KOPT-K1 (cell line): ENCODE data around the gene MUC15.
"Not testable (repeated sequence)": the region's sequence is repeated elsewhere in the genome, so short reads cannot be mapped to it uniquely, and the experiment has no call there.

ENCODE experiments used
- H3K27ac ChIP-seq: fragments of 200-600 bp; sonication (generic); 2 replicates; pipeline ENCODE4 v1.5.1; 2016; ENCODE audit warnings: antibody characterized with exemption, mild to moderate bottlenecking, low read depth, low read length; ENCODE audit not compliant: poor library complexity, severe bottlenecking
- H3K36me3 ChIP-seq: fragments of 200-600 bp; sonication (generic); 2 replicates; pipeline ENCODE4 v1.5.1; 2017; ENCODE audit warnings: antibody characterized with exemption, mild to moderate bottlenecking, low read length, moderate library complexity; ENCODE audit not compliant: insufficient read depth
- H3K9me3 ChIP-seq: fragments of 200-600 bp; sonication (generic); 2 replicates; pipeline ENCODE4 v1.5.1; 2017; ENCODE audit warnings: antibody characterized with exemption, low read length, mild to moderate bottlenecking; ENCODE audit not compliant: insufficient read depth, poor library complexity, severe bottlenecking

The MUC15 gene, protein sequence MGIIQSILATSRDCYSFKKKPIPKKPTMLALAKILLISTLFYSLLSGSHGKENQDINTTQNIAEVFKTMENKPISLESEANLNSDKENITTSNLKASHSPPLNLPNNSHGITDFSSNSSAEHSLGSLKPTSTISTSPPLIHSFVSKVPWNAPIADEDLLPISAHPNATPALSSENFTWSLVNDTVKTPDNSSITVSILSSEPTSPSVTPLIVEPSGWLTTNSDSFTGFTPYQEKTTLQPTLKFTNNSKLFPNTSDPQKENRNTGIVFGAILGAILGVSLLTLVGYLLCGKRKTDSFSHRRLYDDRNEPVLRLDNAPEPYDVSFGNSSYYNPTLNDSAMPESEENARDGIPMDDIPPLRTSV

DNA sequence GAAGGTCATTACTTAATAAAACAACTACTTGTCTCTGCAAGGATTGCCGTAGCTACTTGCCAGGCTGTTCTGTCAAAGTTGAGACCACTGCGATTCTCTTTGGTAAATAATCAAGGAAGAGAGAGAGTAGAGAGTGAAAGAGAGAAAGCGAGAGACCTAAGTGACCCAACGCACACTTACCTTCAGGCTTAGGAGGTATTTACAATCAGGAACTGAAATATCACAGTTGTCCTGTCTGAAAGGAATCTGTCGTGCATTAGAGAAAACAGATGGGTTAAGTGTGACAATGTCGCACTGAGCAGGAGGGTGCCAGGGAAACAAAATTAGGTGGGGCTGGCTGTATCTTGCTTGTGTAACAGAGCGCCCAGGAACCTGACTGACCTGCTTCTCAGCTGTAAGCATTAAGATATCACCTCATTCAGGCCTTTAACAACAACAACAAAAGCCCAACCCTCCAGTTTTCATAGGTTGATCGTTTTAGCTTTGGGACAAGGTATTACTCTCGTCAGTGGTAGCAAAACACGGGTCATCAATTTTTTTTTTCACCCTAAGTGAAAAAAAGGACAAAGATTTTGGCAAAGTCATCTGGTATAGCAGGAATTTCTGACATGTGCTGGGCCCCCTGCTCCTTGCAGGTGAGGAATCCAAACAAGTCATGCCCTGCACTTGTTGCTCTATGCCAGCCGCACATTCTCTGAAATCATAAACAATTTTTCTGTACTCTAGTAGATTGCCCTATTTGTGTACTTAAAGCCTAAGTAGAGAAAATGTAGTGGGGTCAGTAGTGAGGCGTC, at the start of gene MUC15:
MUC15 (minus strand) TSS at position 403 of the 794 bp plus-strand sequence. CDS start 5,169 bp downstream, outside the sequence.
- Histone ChIP-seq H3K36me3 (no peaks in the 10 kb centered on the region), H3K9me3 (no peaks in the 10 kb centered on the region), H3K27ac (no peak within 1 kb of the TSS)

DNA sequence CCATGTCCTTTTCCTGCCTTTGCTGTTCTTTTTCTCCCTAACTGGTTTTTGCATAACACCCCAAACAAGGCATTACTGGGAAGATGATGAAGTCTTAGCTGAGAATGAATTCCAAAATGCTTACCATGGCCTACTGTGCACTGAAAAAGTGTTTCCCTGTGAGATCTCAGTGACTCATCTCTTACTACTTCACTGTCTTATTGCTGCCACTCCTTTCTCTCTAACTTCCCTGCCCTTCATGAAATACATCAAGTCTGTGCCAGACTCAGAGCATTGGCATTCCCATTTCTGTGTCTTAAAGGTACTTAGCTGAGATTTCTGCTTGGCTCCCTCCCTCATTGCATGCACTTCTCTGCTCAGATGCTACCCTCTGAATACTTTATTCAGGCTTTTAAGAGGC, 49.1 kb upstream of the MUC15 start:
- Histone ChIP-seq H3K9me3 (no peaks in the 10 kb centered on the region), H3K27ac (no peak overlapping the region), H3K36me3 (no peaks in the 10 kb centered on the region)

DNA sequence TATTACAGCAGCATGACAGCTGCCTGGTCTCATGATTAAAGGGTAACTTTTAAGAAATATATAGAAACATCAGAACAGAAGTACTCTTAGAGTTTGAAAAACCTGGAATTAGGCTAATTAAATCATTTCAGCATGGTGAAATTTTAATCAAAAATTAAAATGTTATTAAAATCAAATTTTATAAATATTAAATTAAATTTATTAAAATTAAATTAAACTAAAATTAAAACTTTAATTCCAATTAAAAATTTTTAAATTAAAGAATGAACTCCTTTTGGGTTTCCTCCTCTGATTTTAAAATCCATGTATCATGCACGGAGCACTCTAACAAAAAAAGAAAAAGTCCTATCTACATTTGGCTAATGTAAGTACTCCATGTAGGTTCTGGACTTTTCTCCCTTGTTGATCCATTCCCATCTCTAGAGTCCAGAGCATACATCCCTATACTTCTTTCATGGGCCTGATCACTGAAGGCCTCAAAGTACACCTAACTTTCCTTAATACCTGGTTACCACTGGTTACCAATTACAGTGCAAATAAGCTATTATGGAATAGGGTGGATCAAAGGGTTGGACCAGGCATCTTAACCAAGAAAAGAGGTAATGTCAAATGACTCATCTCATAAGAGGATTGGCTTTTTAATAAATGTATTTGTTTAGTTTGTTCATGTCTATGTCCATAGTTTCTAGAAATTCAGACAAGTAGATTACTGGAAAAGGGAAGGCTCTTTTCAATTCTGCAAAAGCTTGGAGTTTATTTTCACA, 48.4 kb upstream of the MUC15 start:
- H3K36me3 ChIP-seq, result no peaks in the 10 kb centered on the region
- H3K9me3 ChIP-seq, result no peaks in the 10 kb centered on the region
- H3K27ac ChIP-seq, result no peak overlapping the region

DNA sequence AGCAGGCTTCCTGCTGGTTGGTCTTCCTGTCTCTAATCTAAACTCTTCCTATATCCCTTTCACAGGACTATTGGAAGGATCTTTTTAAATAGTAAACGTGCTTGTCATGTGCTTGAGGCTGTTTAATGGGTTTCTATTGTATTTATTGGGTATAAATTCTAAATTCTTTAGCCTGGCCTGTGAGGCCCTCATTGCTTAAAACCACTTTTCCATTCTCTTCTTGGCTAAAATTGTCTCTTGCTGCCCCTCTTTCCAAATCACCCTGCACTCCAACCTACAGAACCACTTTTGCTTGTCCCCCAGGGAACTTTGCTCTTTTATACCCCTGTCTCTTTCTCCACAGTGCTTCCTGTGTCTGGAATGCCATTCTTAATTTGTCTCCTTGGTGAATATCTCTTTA, 46.4 kb upstream of the MUC15 start:
- no peaks in the 10 kb centered on the region for H3K9me3 ChIP-seq
- no peaks in the 10 kb centered on the region for H3K36me3 ChIP-seq
- H3K27ac ChIP-seq, result no peak overlapping the region

DNA sequence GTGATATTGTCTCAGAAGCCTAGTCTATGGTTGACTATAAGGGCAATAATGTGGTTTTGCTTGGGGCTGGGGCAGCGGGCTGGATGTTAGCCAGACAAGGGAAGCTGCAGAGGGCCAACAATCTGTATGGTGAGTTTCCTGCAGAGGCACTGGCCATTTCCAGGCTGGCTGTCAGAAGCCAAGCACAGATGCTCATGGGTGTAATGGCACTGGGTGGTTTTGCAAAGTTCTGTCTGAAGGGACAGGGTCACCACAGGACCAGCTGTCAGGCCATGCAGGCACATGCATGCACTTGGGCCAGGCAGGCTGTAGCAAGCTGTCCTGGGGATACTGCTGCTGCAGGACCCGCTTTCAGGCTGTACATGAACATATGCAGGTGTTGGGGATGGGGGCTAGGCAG, 41.7 kb upstream of the MUC15 start:
- Histone ChIP-seq H3K36me3 (no peaks in the 10 kb centered on the region), H3K27ac (no peak overlapping the region), H3K9me3 (no peaks in the 10 kb centered on the region)

DNA sequence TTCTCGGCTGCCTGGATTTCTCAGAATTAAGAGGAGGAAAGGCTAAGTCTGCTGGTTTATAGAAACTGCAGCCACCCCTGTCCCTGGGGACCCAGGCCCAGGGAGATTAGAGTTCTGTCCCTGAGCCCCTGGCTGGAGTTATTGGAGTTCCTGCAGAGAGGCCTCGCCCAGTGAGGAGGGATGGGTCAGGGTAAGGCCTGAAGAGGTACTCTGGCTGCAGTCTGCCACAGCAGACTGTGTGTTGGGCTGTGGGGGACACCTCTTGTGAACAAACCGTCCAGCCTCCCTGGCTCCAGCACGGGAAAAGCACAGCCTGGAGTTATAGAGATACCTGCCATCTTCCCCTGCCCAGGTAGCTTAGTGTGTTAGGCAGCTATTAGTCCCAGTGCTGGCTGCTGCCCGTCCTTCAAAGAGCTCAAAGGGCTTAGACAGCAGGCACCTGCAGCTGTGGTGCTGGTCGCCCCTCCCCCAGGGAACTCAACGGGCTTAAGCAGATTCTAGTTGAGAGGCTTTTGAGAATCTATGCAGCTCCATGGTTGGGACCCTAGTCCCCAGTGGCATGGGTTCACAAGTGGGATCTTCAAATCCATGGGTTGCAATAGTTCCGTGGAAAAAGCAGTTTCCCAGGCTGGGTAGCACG, 36.6 kb upstream of the MUC15 start:
- Histone ChIP-seq H3K9me3 (no peaks in the 10 kb centered on the region), H3K27ac (no peak overlapping the region), H3K36me3 (no peaks in the 10 kb centered on the region)

DNA sequence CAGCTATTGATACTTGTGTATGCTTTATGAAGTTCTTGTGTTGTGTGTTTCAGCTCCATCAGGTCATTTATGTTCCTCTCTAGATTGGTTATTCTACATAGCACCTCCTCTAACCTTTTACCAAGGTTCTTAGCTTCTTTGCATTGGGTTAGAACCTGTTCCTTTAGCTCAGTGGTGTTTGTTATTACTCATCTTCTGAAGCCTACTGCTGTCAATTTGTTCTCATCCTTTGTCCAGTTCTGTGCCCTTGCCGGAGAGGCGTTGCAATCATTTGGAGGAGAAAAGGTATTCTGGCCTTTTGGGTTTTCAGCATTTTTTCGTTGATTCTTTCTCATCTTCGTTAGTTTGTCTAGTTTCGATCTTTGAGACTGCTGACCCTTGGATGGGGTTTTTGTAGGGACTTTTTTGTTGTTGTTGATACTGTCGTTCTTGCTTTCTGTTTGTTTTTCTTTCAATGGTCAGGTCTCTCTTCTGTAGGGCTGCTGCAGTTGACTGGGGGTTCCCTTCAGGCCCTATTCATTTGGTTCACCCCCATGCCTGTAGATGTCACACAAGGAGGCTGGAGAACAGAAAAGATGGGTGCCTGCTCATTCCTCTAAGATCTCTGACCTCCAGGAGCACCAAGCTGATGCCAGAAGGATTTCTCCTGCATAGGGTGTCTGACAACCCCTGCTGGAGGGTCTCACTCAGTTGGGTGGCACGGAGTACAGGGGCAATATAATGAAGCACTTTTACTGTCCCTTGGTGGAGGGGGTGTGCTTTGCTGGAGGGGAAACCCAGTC, 35.9 kb upstream of the MUC15 start:
- no peaks in the 10 kb centered on the region for H3K9me3 ChIP-seq
- H3K36me3 ChIP-seq, result no peaks in the 10 kb centered on the region
- H3K27ac ChIP-seq, result no peak overlapping the region

DNA sequence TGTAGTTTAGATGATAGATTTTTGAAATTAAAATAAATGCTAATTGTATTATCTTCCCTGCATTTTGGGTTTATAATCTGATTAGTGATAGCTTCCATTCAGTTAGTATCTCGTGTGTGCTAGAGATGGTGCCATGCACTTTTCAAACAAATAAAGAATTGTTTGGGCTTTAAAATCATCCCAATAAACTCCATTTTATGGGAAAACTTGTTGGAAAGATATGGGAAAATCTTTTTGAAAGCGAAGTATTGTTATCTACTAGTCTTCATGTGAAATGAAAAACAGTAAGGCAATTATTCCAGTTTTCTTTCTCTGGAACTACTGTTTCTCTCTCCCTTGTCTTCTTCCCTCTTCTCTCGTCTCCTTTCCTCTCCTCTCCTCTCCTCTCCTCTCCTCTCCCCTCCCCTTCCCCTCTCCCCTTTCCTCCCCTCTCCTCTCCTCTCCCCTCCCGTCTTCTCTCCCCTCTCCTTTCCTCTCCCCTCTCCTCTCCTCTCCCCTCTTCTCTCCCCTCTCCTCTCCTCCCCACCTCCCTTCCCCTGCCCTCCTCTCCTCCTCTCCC, 27.9 kb upstream of the MUC15 start:
- H3K36me3 ChIP-seq, result no peaks in the 10 kb centered on the region
- H3K27ac ChIP-seq, result no peak overlapping the region
- no peaks in the 10 kb centered on the region for H3K9me3 ChIP-seq

DNA sequence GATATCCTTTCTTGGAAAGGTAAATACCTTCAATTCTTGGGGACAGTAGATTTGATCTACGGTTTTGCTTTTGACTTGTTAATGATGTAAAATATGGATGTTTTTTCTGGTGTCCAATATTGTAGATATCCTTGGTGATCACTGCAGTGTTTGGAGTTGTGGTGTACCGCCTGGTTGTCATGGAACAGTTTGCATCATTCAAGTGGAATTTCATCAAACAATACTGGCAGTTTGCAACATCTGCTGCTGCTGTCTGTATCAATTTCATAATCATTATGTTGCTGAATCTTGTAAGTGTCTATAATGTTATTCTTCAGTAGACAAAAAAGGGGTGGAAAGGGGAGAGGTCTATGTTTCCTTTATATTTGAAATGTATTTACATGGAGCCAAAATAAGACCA, 27.4 kb upstream of the MUC15 start:
- no peaks in the 10 kb centered on the region for H3K9me3 ChIP-seq
- no peaks in the 10 kb centered on the region for H3K36me3 ChIP-seq
- no peak overlapping the region for H3K27ac ChIP-seq

DNA sequence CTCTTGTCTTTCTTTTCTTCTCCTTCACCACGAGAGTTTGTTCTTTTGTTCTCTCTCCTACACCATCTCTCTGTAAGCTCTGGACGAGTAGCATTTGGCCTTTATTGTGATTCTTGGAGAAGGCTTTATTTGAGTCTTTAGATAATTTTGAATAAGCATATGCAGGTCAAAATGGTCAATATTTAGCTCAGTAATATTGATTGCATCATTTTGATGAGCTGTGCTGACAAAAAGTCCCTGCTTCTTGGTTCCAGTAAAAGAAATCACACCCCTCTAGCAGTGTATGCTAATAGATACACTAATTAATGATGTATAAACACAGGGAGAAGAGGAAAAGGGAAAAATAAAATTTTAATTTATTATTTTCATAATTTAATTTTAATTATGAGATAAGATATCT, 25.8 kb upstream of the MUC15 start:
- H3K27ac ChIP-seq, result no peak overlapping the region
- H3K9me3 ChIP-seq, result no peaks in the 10 kb centered on the region
- no peaks in the 10 kb centered on the region for H3K36me3 ChIP-seq

DNA sequence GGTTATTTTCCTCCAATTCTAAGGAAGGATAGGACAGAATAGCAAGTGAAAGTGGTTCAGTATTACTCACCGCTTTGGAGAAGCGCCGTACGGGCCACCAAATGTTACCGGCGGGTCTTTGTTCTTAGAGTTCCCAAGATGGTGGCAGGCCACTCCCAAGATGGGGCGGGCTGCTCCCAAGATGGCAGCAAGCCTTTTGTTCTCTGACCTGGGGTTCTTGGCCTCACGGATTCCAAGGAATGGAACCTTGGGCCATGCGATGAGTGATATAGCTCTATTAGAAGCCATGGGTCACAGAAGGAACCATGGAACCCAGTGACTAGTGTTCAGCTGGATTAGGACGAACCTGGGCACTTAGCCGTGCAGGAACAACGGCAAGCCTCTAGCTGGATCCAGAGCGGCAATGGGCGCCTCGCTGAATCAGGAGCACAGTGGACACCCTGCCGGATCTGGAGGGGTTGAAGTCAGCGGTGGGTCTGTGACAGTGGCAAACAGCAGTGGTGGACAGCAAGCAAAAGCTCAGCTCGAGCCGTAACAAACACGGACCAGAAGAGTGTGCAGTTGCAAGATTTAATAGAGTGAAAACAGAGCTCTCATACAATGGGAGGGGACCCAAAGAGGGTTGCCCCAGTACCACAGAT, 25.1 kb upstream of the MUC15 start:
- not testable (repeated sequence) for H3K27ac ChIP-seq, H3K9me3 ChIP-seq, H3K36me3 ChIP-seq

DNA sequence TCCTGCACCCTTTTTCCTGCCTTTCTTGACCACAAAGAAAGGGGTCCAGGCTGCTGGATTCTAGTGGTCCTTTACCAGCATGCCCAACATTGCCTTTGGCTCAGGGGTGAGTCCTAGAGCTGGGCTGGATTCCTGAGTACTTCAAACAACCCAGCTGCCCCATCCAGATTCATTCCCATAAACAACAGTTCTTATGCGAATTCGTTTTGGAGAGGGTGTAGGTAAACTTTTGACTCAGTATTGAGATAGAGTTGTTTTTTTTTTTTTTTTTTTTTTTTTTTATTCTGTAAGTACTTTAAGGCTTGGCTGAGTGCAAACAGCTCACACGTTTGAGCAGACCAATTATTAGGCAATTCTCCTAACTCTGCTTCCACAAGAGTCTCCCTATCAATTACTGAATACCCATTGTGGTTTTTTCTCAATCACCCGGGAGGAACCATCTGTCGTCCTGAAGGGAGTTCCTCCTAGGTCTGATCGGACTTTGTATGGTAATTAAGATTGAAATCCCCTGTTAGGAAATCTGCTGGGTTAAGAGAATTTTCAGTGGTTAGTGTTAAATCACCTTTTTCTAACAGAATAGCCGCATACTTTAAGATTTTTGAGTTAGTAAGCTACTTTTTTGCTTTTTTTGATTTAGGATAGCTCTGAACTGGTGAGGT, 23.3 kb upstream of the MUC15 start:
- H3K27ac ChIP-seq, H3K9me3 ChIP-seq, H3K36me3 ChIP-seq: not testable (repeated sequence)

DNA sequence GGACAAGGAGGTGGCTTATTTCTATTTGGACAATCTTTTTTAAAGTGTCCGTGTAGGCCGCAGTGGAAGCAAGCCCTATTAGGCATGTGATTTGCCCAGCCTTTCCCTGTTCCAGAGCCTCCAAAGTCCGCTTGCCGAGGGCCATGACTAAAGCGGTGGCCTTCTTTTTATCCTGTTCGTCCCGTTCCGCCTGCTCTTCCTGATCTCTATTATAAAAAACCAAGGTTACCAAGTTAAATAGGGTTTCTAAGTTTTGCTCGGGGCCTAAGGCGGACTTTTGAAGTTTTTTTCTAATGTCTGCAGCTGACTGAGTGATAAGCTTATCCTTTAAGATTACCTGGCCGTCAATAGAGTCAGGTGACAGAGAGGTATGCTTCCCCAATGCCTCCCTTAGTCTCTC, 21.6 kb upstream of the MUC15 start:
- Histone ChIP-seq H3K27ac (no peak overlapping the region), H3K36me3 (no peaks in the 10 kb centered on the region), H3K9me3 (no peaks in the 10 kb centered on the region)
